ENCODE data around the gene GALNT17.

GALNT17 gene

GRCh38 chr7:71687831-71688599 lies 556.1 kb downstream of the GALNT17 start:
- no peaks in the 10 kb centered on the region for H3K36me3 ChIP-seq (replicated peaks)
- in situ Hi-C loops (cut with HindIII; ENCODE audit: low pct_ligation_motif_present, low sequenced_read_pairs), result no loop called here
- TF ChIP-seq CTCF (IDR thresholded peaks at IDR 0.05; ENCODE audit: low read depth, low read length, missing control alignments), result no peak
- H3K27me3 ChIP-seq (replicated peaks), result no peaks in the 10 kb centered on the region
- no peak overlapping the region for H3K4me3 ChIP-seq (ENCODE audit: low read depth, low read length)
- no peak for DNase-seq
- no peak overlapping the region for H3K27ac ChIP-seq

GRCh38 chr7:71691538-71691937 lies 559.6 kb downstream of the GALNT17 start:
- no peaks in the 10 kb centered on the region for H3K36me3 ChIP-seq (replicated peaks)
- H3K27me3 ChIP-seq (replicated peaks), result no peaks in the 10 kb centered on the region
- H3K4me3 ChIP-seq (ENCODE audit: low read depth, low read length), result no peak overlapping the region
- no peak overlapping the region for H3K27ac ChIP-seq
- TF ChIP-seq CTCF (IDR thresholded peaks at IDR 0.05; ENCODE audit: low read depth, low read length, missing control alignments), result no peak
- no peak for DNase-seq
- in situ Hi-C loops (cut with HindIII; ENCODE audit: low pct_ligation_motif_present, low sequenced_read_pairs), result no loop called here

GRCh38 chr7:71694665-71695064 lies 562.7 kb downstream of the GALNT17 start:
- H3K27me3 ChIP-seq (replicated peaks), result no peaks in the 10 kb centered on the region
- no peak overlapping the region for H3K27ac ChIP-seq
- in situ Hi-C loops (cut with HindIII; ENCODE audit: low pct_ligation_motif_present, low sequenced_read_pairs), result no loop called here
- no peaks in the 10 kb centered on the region for H3K36me3 ChIP-seq (replicated peaks)
- H3K4me3 ChIP-seq (ENCODE audit: low read depth, low read length), result no peak overlapping the region
- no peak for DNase-seq
- no peak for TF ChIP-seq CTCF (IDR thresholded peaks at IDR 0.05; ENCODE audit: low read depth, low read length, missing control alignments)

GRCh38 chr7:71695186-71695585 lies 563.2 kb downstream of the GALNT17 start:
- Histone ChIP-seq H3K27ac (no peak overlapping the region), H3K36me3 (replicated peaks) (no peaks in the 10 kb centered on the region), H3K27me3 (replicated peaks) (no peaks in the 10 kb centered on the region), H3K4me3 (ENCODE audit: low read depth, low read length) (no peak overlapping the region)
- DNase-seq, result no peak
- TF ChIP-seq CTCF (IDR thresholded peaks at IDR 0.05; ENCODE audit: low read depth, low read length, missing control alignments), result no peak
- in situ Hi-C loops (cut with HindIII; ENCODE audit: low pct_ligation_motif_present, low sequenced_read_pairs), result no loop called here

GRCh38 chr7:71696511-71696910 lies 564.6 kb downstream of the GALNT17 start:
- Histone ChIP-seq H3K27ac (no peak overlapping the region), H3K4me3 (ENCODE audit: low read depth, low read length) (no peak overlapping the region), H3K36me3 (replicated peaks) (no peaks in the 10 kb centered on the region), H3K27me3 (replicated peaks) (no peaks in the 10 kb centered on the region)
- no peak for DNase-seq
- in situ Hi-C loops (cut with HindIII; ENCODE audit: low pct_ligation_motif_present, low sequenced_read_pairs), result no loop called here
- TF ChIP-seq CTCF (IDR thresholded peaks at IDR 0.05; ENCODE audit: low read depth, low read length, missing control alignments), result no peak

GRCh38 chr7:71697400-71697799 lies 565.5 kb downstream of the GALNT17 start:
- no peak overlapping the region for H3K27ac ChIP-seq
- no peaks in the 10 kb centered on the region for H3K27me3 ChIP-seq (replicated peaks)
- no peak for DNase-seq
- no peak overlapping the region for H3K4me3 ChIP-seq (ENCODE audit: low read depth, low read length)
- TF ChIP-seq CTCF (IDR thresholded peaks at IDR 0.05; ENCODE audit: low read depth, low read length, missing control alignments), result no peak
- no peaks in the 10 kb centered on the region for H3K36me3 ChIP-seq (replicated peaks)
- in situ Hi-C loops (cut with HindIII; ENCODE audit: low pct_ligation_motif_present, low sequenced_read_pairs), result no loop called here
